Right atrium auricular region (tissue), 2 donors: ENCODE data around the gene REG1B. TPM values are rescaled to one million over a fixed set of nuclear protein-coding genes. Genes with fewer than 3 reads are reported as not detected.

Experiments used
- DNase-seq: peaks from one replicate; pipeline ENCODE4 v3.0.0-alpha.2; 2019; ENCODE audit warnings: low spot score
- H3K27ac ChIP-seq, 2 donors: fragments of 200-600 bp; sonication (generic); 1 replicate in 1 of 2; 2 replicates in 1 of 2; pipeline ENCODE4 v1.5.1; 2016 to 2019
- H3K27me3 ChIP-seq, 2 donors: fragments of 200-600 bp; sonication (generic); one replicate each; pipeline versions ENCODE4 v1.5.1 to v1.6.0; 2017 to 2019
- H3K36me3 ChIP-seq: fragments of 200-600 bp; sonication (generic); one replicate; pipeline ENCODE4 v1.5.1; 2016
- H3K4me1 ChIP-seq, 2 donors: fragments of 200-600 bp; sonication (generic); one replicate each; pipeline versions ENCODE4 v1.5.1 to v1.6.0; 2017 to 2019
- H3K4me3 ChIP-seq, 2 donors: fragments of 200-600 bp; sonication (generic); 1 replicate in 1 of 2; 2 replicates in 1 of 2; pipeline ENCODE4 v1.5.1; 2017 to 2019; ENCODE audit warnings: mild to moderate bottlenecking in 1 of 2, moderate library complexity in 1 of 2
- H3K9me3 ChIP-seq, 2 donors: fragments of 200-600 bp; sonication (generic); one replicate each; pipeline ENCODE4 v1.5.1; 2019
- total RNA-seq, 2 donors: library from RNA; depleted of rRNA; stranded (reverse); fragments of >200 nt; gene quantifications; one replicate each; pipeline ENCODE4 v1.1.0, GENCODE V29; 2016
- TF ChIP-seq, protein P1 (sequence below), 2 donors: fragments of 200-600 bp; sonication (generic); IDR thresholded peaks; one replicate each; pipeline ENCODE4 v1.5.1; 2019; ENCODE audit warnings: antibody characterized with exemption in 2 of 2

REG1B gene
- total RNA-seq, 2 donors from 2014 or later: not detected

DNA sequence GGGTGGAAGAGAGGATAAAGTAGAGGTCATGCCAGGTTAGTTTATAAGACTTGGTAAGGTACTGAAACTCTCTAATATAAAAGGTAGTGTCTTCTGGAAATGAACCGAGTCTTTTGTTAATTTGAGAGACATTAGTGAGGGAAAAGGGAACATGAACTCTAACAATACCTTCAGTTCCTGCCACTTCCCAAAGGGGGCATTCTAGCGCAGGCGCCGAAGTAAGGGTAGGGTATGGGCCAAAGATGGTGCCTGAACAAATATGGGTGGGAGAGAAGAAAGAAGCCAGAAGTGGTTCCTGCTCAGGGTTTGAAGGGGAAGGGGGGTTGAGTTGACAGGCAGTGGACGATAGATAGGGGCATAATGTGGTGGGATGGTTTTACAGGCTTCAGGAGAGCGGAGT is 10.1 kb upstream of the REG1B start:
- H3K4me1 ChIP-seq: no peaks in the 10 kb centered on the region
- no peak overlapping the region for H3K27ac ChIP-seq
- no peaks in the 10 kb centered on the region for H3K27me3 ChIP-seq
- DNase-seq: no peak
- peaks cover 0 to 10% of the 10 kb centered on the region in 2 donors for H3K9me3 ChIP-seq
- no peaks in the 10 kb centered on the region for H3K36me3 ChIP-seq
- no peak overlapping the region for H3K4me3 ChIP-seq
- TF ChIP-seq, protein P1, sequence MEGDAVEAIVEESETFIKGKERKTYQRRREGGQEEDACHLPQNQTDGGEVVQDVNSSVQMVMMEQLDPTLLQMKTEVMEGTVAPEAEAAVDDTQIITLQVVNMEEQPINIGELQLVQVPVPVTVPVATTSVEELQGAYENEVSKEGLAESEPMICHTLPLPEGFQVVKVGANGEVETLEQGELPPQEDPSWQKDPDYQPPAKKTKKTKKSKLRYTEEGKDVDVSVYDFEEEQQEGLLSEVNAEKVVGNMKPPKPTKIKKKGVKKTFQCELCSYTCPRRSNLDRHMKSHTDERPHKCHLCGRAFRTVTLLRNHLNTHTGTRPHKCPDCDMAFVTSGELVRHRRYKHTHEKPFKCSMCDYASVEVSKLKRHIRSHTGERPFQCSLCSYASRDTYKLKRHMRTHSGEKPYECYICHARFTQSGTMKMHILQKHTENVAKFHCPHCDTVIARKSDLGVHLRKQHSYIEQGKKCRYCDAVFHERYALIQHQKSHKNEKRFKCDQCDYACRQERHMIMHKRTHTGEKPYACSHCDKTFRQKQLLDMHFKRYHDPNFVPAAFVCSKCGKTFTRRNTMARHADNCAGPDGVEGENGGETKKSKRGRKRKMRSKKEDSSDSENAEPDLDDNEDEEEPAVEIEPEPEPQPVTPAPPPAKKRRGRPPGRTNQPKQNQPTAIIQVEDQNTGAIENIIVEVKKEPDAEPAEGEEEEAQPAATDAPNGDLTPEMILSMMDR (IDR thresholded peaks at IDR 0.05): no peak

DNA sequence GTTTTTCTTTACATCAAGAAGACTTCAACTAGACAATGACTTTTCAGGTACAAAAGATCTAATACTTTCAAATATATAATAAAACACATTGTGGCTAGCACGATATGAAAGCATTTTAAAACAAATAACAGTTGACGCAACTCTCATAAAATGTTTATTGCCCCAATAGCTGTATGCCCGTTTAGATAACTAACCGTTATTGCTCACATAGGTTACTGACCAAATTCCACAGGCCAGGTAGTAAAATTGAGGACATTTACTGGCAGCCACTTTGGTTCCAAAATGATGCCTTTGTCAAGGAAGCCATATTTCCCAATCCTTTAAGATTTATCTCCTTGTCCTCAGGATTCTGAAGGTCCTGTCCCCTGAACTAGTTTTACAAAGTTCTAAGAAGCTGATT is 2.9 kb upstream of the REG1B start:
- Histone ChIP-seq H3K4me1 (no peaks in the 10 kb centered on the region), H3K27ac (no peak overlapping the region), H3K4me3 (no peak overlapping the region), H3K27me3 (no peaks in the 10 kb centered on the region), H3K36me3 (no peaks in the 10 kb centered on the region), H3K9me3 (no peaks in the 10 kb centered on the region)
- TF ChIP-seq, protein P1 (IDR thresholded peaks at IDR 0.05): no peak
- DNase-seq: no peak

DNA sequence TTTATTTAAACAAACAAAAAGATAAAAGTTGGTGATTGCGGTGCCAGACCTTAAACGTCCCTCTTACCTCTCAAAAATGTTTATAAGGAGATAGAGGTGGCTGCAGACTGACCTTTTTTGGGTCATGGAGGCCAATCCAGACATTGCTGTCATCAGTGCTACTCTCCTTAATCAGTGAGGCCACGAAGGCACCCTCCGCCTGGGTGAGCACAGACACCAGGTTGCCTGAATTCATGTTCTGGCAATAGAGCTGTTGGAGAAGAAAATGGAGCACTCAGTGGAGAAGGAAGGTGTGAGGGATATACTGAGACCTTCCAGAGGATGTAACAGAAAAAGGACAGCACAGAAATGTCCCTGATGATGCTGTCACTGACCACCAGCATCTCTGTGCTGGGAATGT is 1.5 kb downstream of the REG1B start:
- H3K4me3 ChIP-seq: no peak overlapping the region

DNA sequence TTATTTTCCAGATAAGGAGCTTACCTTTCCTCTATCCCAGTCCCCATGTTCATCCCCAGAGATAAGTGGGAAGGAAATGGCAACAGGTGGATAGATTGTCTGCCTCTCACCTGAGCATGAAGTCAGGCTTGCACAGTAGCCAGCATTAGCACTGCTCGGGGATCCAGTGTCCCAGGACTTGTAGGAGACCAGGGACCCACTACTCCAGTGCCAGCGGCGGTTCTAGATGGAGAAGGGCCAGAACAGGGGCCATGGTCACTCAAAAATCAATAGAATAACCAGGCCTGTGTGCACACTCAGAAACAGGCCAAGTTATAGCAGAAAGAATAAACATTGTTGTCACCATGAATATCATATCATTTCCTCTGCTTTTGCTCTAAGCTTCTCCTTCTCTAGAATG is 2.4 kb downstream of the REG1B start:
- Histone ChIP-seq H3K27ac (no peak overlapping the region), H3K27me3 (no peaks in the 10 kb centered on the region), H3K4me1 (no peaks in the 10 kb centered on the region), H3K9me3 (no peaks in the 10 kb centered on the region), H3K4me3 (no peak overlapping the region), H3K36me3 (no peaks in the 10 kb centered on the region)
- TF ChIP-seq, protein P1 (IDR thresholded peaks at IDR 0.05): no peak
- DNase-seq: no peak

More for the DNA sequence above, 1.5 kb downstream of the REG1B start:
- Histone ChIP-seq H3K9me3 (no peaks in the 10 kb centered on the region), H3K27ac (no peak overlapping the region), H3K4me1 (no peaks in the 10 kb centered on the region), H3K36me3 (no peaks in the 10 kb centered on the region), H3K27me3 (no peaks in the 10 kb centered on the region)
- no peak for DNase-seq
- TF ChIP-seq, protein P1 (IDR thresholded peaks at IDR 0.05): no peak

DNA sequence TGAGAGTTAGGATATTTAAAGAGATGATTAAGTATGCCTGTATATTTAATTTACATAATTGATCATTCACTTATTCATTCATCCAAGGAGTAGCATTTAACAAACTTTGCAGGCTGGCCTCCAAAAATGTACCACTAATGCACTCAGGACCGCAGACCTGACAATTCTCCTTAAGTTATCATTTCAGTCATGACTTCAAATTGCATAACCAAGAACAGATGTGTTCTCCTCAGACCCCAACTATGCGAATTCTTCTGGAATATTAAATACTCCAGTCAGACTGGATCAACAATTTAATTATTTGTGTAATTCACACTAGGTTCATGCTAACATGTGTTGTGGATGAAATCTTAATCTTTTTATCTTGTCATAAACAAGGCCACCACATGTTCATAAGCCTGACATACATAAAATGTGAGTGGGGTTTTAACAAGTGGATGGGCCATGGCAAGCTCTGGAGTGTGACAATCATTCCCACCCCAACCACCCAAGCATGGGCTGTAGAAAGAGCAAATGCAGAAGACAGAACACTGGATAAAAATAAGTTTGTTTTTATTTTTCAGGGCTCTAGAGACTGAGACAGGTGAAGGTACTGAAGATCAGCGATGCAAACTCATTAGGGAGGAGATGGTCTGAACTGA is 3.2 kb downstream of the REG1B start:
- DNase-seq: no peak
- H3K9me3 ChIP-seq: no peaks in the 10 kb centered on the region
- H3K36me3 ChIP-seq: no peaks in the 10 kb centered on the region
- TF ChIP-seq, protein P1 (IDR thresholded peaks at IDR 0.05): no peak
- no peaks in the 10 kb centered on the region for H3K4me1 ChIP-seq
- no peak overlapping the region for H3K4me3 ChIP-seq
- no peak overlapping the region for H3K27ac ChIP-seq
- no peaks in the 10 kb centered on the region for H3K27me3 ChIP-seq
